ENCODE results near the gene EIF2B2. TPM values are rescaled to one million over a fixed set of nuclear protein-coding genes. Genes with fewer than 3 reads are reported as not detected.

Gene EIF2B2
- total RNA-seq, 1 experiment from 2014 or later = 48.3 TPM

DNA sequence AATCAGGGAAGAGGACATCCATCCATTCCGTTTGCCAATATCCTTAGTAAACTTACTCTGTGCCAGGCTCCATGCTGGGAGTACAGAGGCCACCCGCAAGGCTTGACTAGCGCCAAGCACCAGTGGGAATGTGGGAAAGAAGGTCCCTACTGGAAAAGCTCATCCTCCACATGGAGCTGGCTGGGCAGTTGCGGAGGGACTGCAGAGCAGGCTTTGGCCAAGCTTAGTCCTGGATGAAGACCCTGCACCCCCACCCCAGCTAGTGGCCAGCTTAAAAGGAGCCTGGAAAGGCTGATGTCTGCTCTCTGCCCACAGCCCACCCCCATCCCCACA is 22.4 kb upstream of the EIF2B2 start:
- Histone ChIP-seq H3K79me1 (ENCODE audit: insufficient read depth, low read depth, low read length, poor library complexity, severe bottlenecking) (no peaks in the 10 kb centered on the region), H3K14ac (ENCODE audit: insufficient read depth, low read length) (no peak overlapping the region), H3K4ac (ENCODE audit: low read depth, low read length) (no peak overlapping the region), H3K9ac (ENCODE audit: extremely low read depth, insufficient read length, low read length) (no peak overlapping the region), H3K27me3 (ENCODE audit: insufficient read depth, low read length) (no peaks in the 10 kb centered on the region), H4K20me1 (ENCODE audit: control insufficient read depth, insufficient read depth, insufficient read length) (no peaks in the 10 kb centered on the region), H3K9me3 (ENCODE audit: control insufficient read depth, low read depth, low read length) (no peaks in the 10 kb centered on the region), H3K23me2 (ENCODE audit: insufficient read length, low read depth, low read length, poor library complexity, severe bottlenecking) (no peaks in the 10 kb centered on the region), H3K56ac (ENCODE audit: insufficient read length, low read depth, low read length) (no peak overlapping the region), H3K79me2 (ENCODE audit: insufficient read depth, low read length) (no peaks in the 10 kb centered on the region), H2BK12ac (ENCODE audit: insufficient read length, low read depth, low read length) (no peak overlapping the region), H2BK120ac (ENCODE audit: low read depth, low read length, poor library complexity, severe bottlenecking) (no peak overlapping the region), H2AK5ac (ENCODE audit: insufficient read length, low read length) (no peak overlapping the region), H3K4me1 (ENCODE audit: insufficient read depth, low read length) (no peaks in the 10 kb centered on the region; the same call in 1 of the 2 replicates), H4K8ac (replicated peaks; ENCODE audit: insufficient read length, low read depth, low read length) (no peak overlapping the region), H3K4me2 (ENCODE audit: insufficient read depth, insufficient read length, low read length) (no peak overlapping the region), H2BK15ac (ENCODE audit: low read depth, low read length) (no peak overlapping the region), H4K5ac (ENCODE audit: insufficient read length, low read depth, low read length) (no peak overlapping the region), H3K27ac (ENCODE audit: insufficient read length, low read depth, low read length) (no peak overlapping the region), H3K18ac (ENCODE audit: insufficient read length, low read depth, low read length) (no peak overlapping the region), H3K23ac (ENCODE audit: insufficient read length, low read depth, low read length) (no peak overlapping the region), H4K91ac (ENCODE audit: insufficient read length, low read depth, low read length) (no peak overlapping the region), H2BK20ac (ENCODE audit: low read depth, low read length, poor library complexity, severe bottlenecking) (no peak overlapping the region), H3T11ph (ENCODE audit: low read length) (no peak overlapping the region), H2BK5ac (ENCODE audit: insufficient read length, low read length) (no peak overlapping the region), H2AFZ (ENCODE audit: low read length) (no peak overlapping the region)
- no peaks in the 10 kb centered on the region for H3K9me3 Mint-ChIP-seq
- peaks cover 26 to 44% of the 10 kb centered on the region in 2 experiments for H3K4me1 Mint-ChIP-seq
- no CpG with 5 or more reads among the region's 4 CpGs for WGBS (ENCODE audit: extremely low coverage, insufficient read length, low lambda C conversion rate)
- TF ChIP-seq, protein P1, sequence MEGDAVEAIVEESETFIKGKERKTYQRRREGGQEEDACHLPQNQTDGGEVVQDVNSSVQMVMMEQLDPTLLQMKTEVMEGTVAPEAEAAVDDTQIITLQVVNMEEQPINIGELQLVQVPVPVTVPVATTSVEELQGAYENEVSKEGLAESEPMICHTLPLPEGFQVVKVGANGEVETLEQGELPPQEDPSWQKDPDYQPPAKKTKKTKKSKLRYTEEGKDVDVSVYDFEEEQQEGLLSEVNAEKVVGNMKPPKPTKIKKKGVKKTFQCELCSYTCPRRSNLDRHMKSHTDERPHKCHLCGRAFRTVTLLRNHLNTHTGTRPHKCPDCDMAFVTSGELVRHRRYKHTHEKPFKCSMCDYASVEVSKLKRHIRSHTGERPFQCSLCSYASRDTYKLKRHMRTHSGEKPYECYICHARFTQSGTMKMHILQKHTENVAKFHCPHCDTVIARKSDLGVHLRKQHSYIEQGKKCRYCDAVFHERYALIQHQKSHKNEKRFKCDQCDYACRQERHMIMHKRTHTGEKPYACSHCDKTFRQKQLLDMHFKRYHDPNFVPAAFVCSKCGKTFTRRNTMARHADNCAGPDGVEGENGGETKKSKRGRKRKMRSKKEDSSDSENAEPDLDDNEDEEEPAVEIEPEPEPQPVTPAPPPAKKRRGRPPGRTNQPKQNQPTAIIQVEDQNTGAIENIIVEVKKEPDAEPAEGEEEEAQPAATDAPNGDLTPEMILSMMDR (conservative IDR thresholded peaks at IDR 0.05) = no peak
- no peaks in the 10 kb centered on the region; a peak in 1 of 7 replicates for H3K36me3 Mint-ChIP-seq (ENCODE audit: insufficient read depth in 1 of 3, low read depth in 3 of 3)
- DNase-seq = no peak
- no peak overlapping the region for H3K4me3 Mint-ChIP-seq
- H3K27ac Mint-ChIP-seq = no peak overlapping the region
- H3K27me3 Mint-ChIP-seq (ENCODE audit: low read depth) = no peaks in the 10 kb centered on the region; the same call in 1 of the 2 replicates

Measured in H9 (cell line).